ENCODE data around the gene LRRC4C. TPM values are rescaled to one million over a fixed set of nuclear protein-coding genes. Genes with fewer than 3 reads are reported as not detected.

Gene LRRC4C
- total RNA-seq, 2 donors from 2014 or later: 2.7 to 2.8 TPM

DNA sequence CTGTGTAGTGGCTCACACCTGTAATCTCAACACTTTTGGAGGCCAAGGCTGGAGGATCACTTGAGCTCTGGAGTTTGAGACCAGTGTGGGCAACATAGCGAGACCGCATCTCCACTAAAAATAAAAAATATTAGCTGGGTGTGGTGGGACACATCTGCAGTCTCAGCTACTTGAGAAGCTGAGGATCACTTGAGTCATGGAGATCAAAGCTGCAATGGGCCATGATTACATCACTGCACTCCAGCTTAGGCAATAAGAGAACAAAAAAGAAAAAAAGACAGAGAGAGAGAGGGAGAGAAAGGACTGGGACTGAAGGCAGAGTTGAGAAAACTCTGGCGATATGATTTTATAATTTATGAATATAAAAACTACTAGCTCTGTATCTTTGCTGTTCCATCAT is 473.1 kb downstream of the LRRC4C start:
- no peaks in the 10 kb centered on the region for H3K27me3 ChIP-seq
- H3K9me3 ChIP-seq: no peaks in the 10 kb centered on the region
- no peak for DNase-seq (ENCODE audit: low spot score)
- H3K4me1 ChIP-seq: no peaks in the 10 kb centered on the region
- no peaks in the 10 kb centered on the region for H3K36me3 ChIP-seq
- no peak overlapping the region for H3K4me3 ChIP-seq
- no peak overlapping the region for H3K27ac ChIP-seq
- no peak for TF ChIP-seq CTCF (IDR thresholded peaks at IDR 0.05)

GRCh38 chr11:40975076-40975475 is 484.4 kb downstream of the LRRC4C start:
- Histone ChIP-seq H3K4me1 (no peaks in the 10 kb centered on the region), H3K36me3 (no peaks in the 10 kb centered on the region), H3K27me3 (no peaks in the 10 kb centered on the region), H3K9me3 (peaks cover 4 to 15% of the 10 kb centered on the region in 2 donors), H3K4me3 (no peak overlapping the region), H3K27ac (no peak overlapping the region)
- no peak for TF ChIP-seq CTCF (IDR thresholded peaks at IDR 0.05)
- no peak for DNase-seq (ENCODE audit: low spot score)

GRCh38 chr11:40974186-40974795 is 485.2 kb downstream of the LRRC4C start:
- no peak for DNase-seq (ENCODE audit: low spot score)
- Histone ChIP-seq H3K4me1 (no peaks in the 10 kb centered on the region), H3K27me3 (no peaks in the 10 kb centered on the region), H3K9me3 (peaks cover 4 to 15% of the 10 kb centered on the region in 2 donors), H3K4me3 (no peak overlapping the region), H3K36me3 (no peaks in the 10 kb centered on the region), H3K27ac (no peak overlapping the region)
- no peak for TF ChIP-seq CTCF (IDR thresholded peaks at IDR 0.05)

DNA sequence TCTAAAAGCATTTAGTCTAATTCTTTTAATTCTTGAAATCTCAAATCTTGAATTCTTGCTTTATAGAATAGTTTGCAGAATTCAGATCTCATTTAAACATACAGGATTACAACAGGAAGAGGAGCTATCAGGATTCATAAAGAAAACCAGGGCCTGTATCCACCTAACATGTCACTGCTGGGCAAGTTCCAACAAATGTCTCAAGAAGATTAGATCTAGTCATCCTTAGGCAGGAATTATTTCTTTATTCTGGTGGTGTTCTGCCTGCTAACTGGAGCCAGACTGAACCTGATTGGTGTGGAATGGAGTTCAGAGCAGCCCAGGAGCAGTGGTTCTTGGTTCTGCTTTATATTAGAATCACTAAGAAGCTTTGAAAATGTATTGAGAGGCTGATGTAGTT is 500.7 kb downstream of the LRRC4C start:
- no peak overlapping the region for H3K27ac ChIP-seq
- no peak overlapping the region for H3K4me3 ChIP-seq
- no peaks in the 10 kb centered on the region for H3K36me3 ChIP-seq
- no peak for DNase-seq (ENCODE audit: low spot score)
- H3K4me1 ChIP-seq: no peaks in the 10 kb centered on the region
- H3K9me3 ChIP-seq: no peaks in the 10 kb centered on the region
- TF ChIP-seq CTCF (IDR thresholded peaks at IDR 0.05): no peak
- H3K27me3 ChIP-seq: no peaks in the 10 kb centered on the region

DNA sequence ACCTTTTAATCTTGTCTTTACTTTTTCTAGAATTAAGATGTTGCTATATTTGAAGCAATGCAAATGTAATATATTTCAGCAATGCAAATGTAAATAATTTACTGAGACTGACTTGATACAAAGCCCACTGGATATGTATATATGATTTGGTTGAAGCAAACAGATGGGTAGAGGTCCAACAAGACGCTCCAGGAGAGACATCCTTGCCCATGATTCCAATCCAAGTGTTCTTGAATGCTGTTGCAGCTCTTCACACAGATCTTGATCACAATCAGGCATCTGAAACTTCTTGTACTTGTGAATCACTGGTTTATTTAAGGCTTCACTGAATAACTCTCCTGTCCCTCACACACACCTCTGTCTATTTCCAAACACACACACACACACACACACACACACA is 507.0 kb downstream of the LRRC4C start:
- no peak for TF ChIP-seq CTCF (IDR thresholded peaks at IDR 0.05)
- Histone ChIP-seq H3K4me3 (no peak overlapping the region), H3K36me3 (no peaks in the 10 kb centered on the region), H3K27me3 (no peaks in the 10 kb centered on the region), H3K9me3 (no peaks in the 10 kb centered on the region), H3K4me1 (no peaks in the 10 kb centered on the region), H3K27ac (no peak overlapping the region)
- no peak for DNase-seq (ENCODE audit: low spot score)

DNA sequence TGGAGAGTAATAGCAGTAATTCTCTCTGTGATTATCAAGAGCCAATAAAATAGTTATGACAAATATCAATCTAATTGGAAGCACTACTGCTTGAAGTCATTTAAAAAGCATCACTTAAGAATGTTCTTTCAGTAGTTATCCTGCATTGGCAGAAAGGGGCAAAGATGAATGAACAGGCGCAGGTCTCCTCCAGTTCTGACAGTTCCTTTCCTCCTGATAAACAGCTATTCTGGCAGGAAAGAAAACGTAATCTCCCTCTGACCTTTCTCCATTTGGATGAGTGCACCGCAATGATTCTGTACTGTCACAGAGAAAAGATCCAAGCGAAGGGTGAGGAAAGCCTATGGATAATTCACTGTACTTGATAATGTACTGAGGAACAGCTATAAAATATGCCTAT is 521.5 kb downstream of the LRRC4C start:
- no peaks in the 10 kb centered on the region for H3K9me3 ChIP-seq
- H3K4me1 ChIP-seq: no peaks in the 10 kb centered on the region

More for the DNA sequence above, 521.5 kb downstream of the LRRC4C start:
- Histone ChIP-seq H3K4me3 (no peak overlapping the region), H3K36me3 (no peaks in the 10 kb centered on the region), H3K27ac (no peak overlapping the region), H3K27me3 (no peaks in the 10 kb centered on the region)
- no peak for TF ChIP-seq CTCF (IDR thresholded peaks at IDR 0.05)
- DNase-seq (ENCODE audit: low spot score): no peak

Data from right atrium auricular region (tissue), 2 donors.